Measurements from ENCODE around the gene DPH1.
"Not testable (repeated sequence)": the region's sequence is repeated elsewhere in the genome, so short reads cannot be mapped to it uniquely, and the experiment has no call there.

Gene DPH1

GRCh38 chr17:2011411-2012371, 18.3 kb upstream of the DPH1 start:
- no peak overlapping the region for H3K9ac ChIP-seq (ENCODE audit: low read depth, low read length)
- H3K9me3 ChIP-seq (ENCODE audit: control insufficient read depth, insufficient read depth, low read length): no peaks in the 10 kb centered on the region
- H3K27me3 ChIP-seq (ENCODE audit: control insufficient read depth, insufficient read depth, low read length): peaks cover 18% of the 10 kb centered on the region
- H3K36me3 ChIP-seq (ENCODE audit: control insufficient read depth, insufficient read depth, low read length): no peaks in the 10 kb centered on the region
- H3K4me1 ChIP-seq (ENCODE audit: control insufficient read depth, insufficient read depth, low read length): peaks cover 8% of the 10 kb centered on the region
- no peak overlapping the region for H3K4me3 ChIP-seq (ENCODE audit: low read depth, low read length)

GRCh38 chr17:2012499-2012898, 17.5 kb upstream of the DPH1 start:
- no peaks in the 10 kb centered on the region for H3K36me3 ChIP-seq (ENCODE audit: control insufficient read depth, insufficient read depth, low read length)
- peaks cover 21% of the 10 kb centered on the region for H3K27me3 ChIP-seq (ENCODE audit: control insufficient read depth, insufficient read depth, low read length)
- H3K4me3 ChIP-seq (ENCODE audit: low read depth, low read length): no peak overlapping the region
- H3K4me1 ChIP-seq (ENCODE audit: control insufficient read depth, insufficient read depth, low read length): peaks cover 8% of the 10 kb centered on the region
- H3K9me3 ChIP-seq (ENCODE audit: control insufficient read depth, insufficient read depth, low read length): no peaks in the 10 kb centered on the region
- H3K9ac ChIP-seq (ENCODE audit: low read depth, low read length): no peak overlapping the region

GRCh38 chr17:2013220-2013993, 16.5 kb upstream of the DPH1 start:
- not testable (repeated sequence) for H3K9me3 ChIP-seq (ENCODE audit: control insufficient read depth, insufficient read depth, low read length); H3K4me3 ChIP-seq (ENCODE audit: low read depth, low read length); H3K36me3 ChIP-seq (ENCODE audit: control insufficient read depth, insufficient read depth, low read length); H3K9ac ChIP-seq (ENCODE audit: low read depth, low read length); H3K4me1 ChIP-seq (ENCODE audit: control insufficient read depth, insufficient read depth, low read length)
- H3K27me3 ChIP-seq (ENCODE audit: control insufficient read depth, insufficient read depth, low read length): peaks cover 28% of the 10 kb centered on the region

GRCh38 chr17:2013994-2014317, 16.0 kb upstream of the DPH1 start:
- H3K9ac ChIP-seq (ENCODE audit: low read depth, low read length): no peak overlapping the region
- no peaks in the 10 kb centered on the region for H3K36me3 ChIP-seq (ENCODE audit: control insufficient read depth, insufficient read depth, low read length)
- H3K4me1 ChIP-seq (ENCODE audit: control insufficient read depth, insufficient read depth, low read length): peaks cover 8% of the 10 kb centered on the region
- no peak overlapping the region for H3K4me3 ChIP-seq (ENCODE audit: low read depth, low read length)
- H3K9me3 ChIP-seq (ENCODE audit: control insufficient read depth, insufficient read depth, low read length): no peaks in the 10 kb centered on the region
- peaks cover 34% of the 10 kb centered on the region for H3K27me3 ChIP-seq (ENCODE audit: control insufficient read depth, insufficient read depth, low read length)

GRCh38 chr17:2015314-2015713, 14.6 kb upstream of the DPH1 start:
- H3K9ac ChIP-seq (ENCODE audit: low read depth, low read length): no peak overlapping the region
- no peaks in the 10 kb centered on the region for H3K9me3 ChIP-seq (ENCODE audit: control insufficient read depth, insufficient read depth, low read length)
- H3K27me3 ChIP-seq (ENCODE audit: control insufficient read depth, insufficient read depth, low read length): peaks cover 48% of the 10 kb centered on the region
- H3K4me3 ChIP-seq (ENCODE audit: low read depth, low read length): no peak overlapping the region
- H3K4me1 ChIP-seq (ENCODE audit: control insufficient read depth, insufficient read depth, low read length): peaks cover 8% of the 10 kb centered on the region
- H3K36me3 ChIP-seq (ENCODE audit: control insufficient read depth, insufficient read depth, low read length): no peaks in the 10 kb centered on the region

GRCh38 chr17:2016494-2016893, 13.5 kb upstream of the DPH1 start:
- no peak overlapping the region for H3K9ac ChIP-seq (ENCODE audit: low read depth, low read length)
- peaks cover 56% of the 10 kb centered on the region for H3K27me3 ChIP-seq (ENCODE audit: control insufficient read depth, insufficient read depth, low read length)
- no peaks in the 10 kb centered on the region for H3K36me3 ChIP-seq (ENCODE audit: control insufficient read depth, insufficient read depth, low read length)
- no peak overlapping the region for H3K4me3 ChIP-seq (ENCODE audit: low read depth, low read length)
- H3K4me1 ChIP-seq (ENCODE audit: control insufficient read depth, insufficient read depth, low read length): peaks cover 7% of the 10 kb centered on the region
- H3K9me3 ChIP-seq (ENCODE audit: control insufficient read depth, insufficient read depth, low read length): no peaks in the 10 kb centered on the region

- no peaks in the 10 kb centered on the region for H3K9me3 ChIP-seq (ENCODE audit: control insufficient read depth, insufficient read depth, low read length)
- peaks cover 55% of the 10 kb centered on the region for H3K27me3 ChIP-seq (ENCODE audit: control insufficient read depth, insufficient read depth, low read length)
- H3K36me3 ChIP-seq (ENCODE audit: control insufficient read depth, insufficient read depth, low read length): no peaks in the 10 kb centered on the region
- H3K4me3 ChIP-seq (ENCODE audit: low read depth, low read length): no peak overlapping the region
- H3K4me1 ChIP-seq (ENCODE audit: control insufficient read depth, insufficient read depth, low read length): no peaks in the 10 kb centered on the region
- H3K9ac ChIP-seq (ENCODE audit: low read depth, low read length): no peak overlapping the region
These were observed 12.5 kb upstream of the DPH1 start for GRCh38 chr17:2017274-2017941.

- Histone ChIP-seq H3K9ac (ENCODE audit: low read depth, low read length) (no peak overlapping the region), H3K4me1 (ENCODE audit: control insufficient read depth, insufficient read depth, low read length) (peaks cover 4% of the 10 kb centered on the region), H3K27me3 (ENCODE audit: control insufficient read depth, insufficient read depth, low read length) (peaks cover 63% of the 10 kb centered on the region)
These were observed 11.0 kb upstream of the DPH1 start for GRCh38 chr17:2018716-2019510.

GRCh38 chr17:2019723-2020122, 10.2 kb upstream of the DPH1 start:
- H3K27me3 ChIP-seq (ENCODE audit: control insufficient read depth, insufficient read depth, low read length): peaks cover 66% of the 10 kb centered on the region
- no peaks in the 10 kb centered on the region for H3K9me3 ChIP-seq (ENCODE audit: control insufficient read depth, insufficient read depth, low read length)
- H3K9ac ChIP-seq (ENCODE audit: low read depth, low read length): no peak overlapping the region
- H3K36me3 ChIP-seq (ENCODE audit: control insufficient read depth, insufficient read depth, low read length): no peaks in the 10 kb centered on the region
- peaks cover 4% of the 10 kb centered on the region for H3K4me1 ChIP-seq (ENCODE audit: control insufficient read depth, insufficient read depth, low read length)
- H3K4me3 ChIP-seq (ENCODE audit: low read depth, low read length): no peak overlapping the region

More at GRCh38 chr17:2018716-2019510, 11.0 kb upstream of the DPH1 start:
- no peak overlapping the region for H3K4me3 ChIP-seq (ENCODE audit: low read depth, low read length)
- no peaks in the 10 kb centered on the region for H3K9me3 ChIP-seq (ENCODE audit: control insufficient read depth, insufficient read depth, low read length)
- no peaks in the 10 kb centered on the region for H3K36me3 ChIP-seq (ENCODE audit: control insufficient read depth, insufficient read depth, low read length)

- Histone ChIP-seq H3K9me3 (ENCODE audit: control insufficient read depth, insufficient read depth, low read length) (no peaks in the 10 kb centered on the region), H3K36me3 (ENCODE audit: control insufficient read depth, insufficient read depth, low read length) (no peaks in the 10 kb centered on the region), H3K27me3 (ENCODE audit: control insufficient read depth, insufficient read depth, low read length) (peaks cover 72% of the 10 kb centered on the region), H3K4me3 (ENCODE audit: low read depth, low read length) (no peak overlapping the region), H3K9ac (ENCODE audit: low read depth, low read length) (no peak overlapping the region), H3K4me1 (ENCODE audit: control insufficient read depth, insufficient read depth, low read length) (peaks cover 4% of the 10 kb centered on the region)
These were observed 9.2 kb upstream of the DPH1 start for GRCh38 chr17:2020721-2021120.

- H3K36me3 ChIP-seq (ENCODE audit: control insufficient read depth, insufficient read depth, low read length): no peaks in the 10 kb centered on the region
- peaks cover 87% of the 10 kb centered on the region for H3K27me3 ChIP-seq (ENCODE audit: control insufficient read depth, insufficient read depth, low read length)
- no peaks in the 10 kb centered on the region for H3K9me3 ChIP-seq (ENCODE audit: control insufficient read depth, insufficient read depth, low read length)
- no peak overlapping the region for H3K4me3 ChIP-seq (ENCODE audit: low read depth, low read length)
- no peak overlapping the region for H3K9ac ChIP-seq (ENCODE audit: low read depth, low read length)
- peaks cover 4% of the 10 kb centered on the region for H3K4me1 ChIP-seq (ENCODE audit: control insufficient read depth, insufficient read depth, low read length)
These were observed 7.2 kb upstream of the DPH1 start for GRCh38 chr17:2022647-2023240.

All from iPS-15b (cell line).